NCI-H748 (cell line): ENCODE data around the gene SH3BP4.
"Not testable (repeated sequence)": the region's sequence is repeated elsewhere in the genome, so short reads cannot be mapped to it uniquely, and the experiment has no call there.

ENCODE experiments used
- DNase-seq: peaks from one replicate; lab custom pipeline; 2025; ENCODE audit not compliant: unreplicated experiment; lab: John Stamatoyannopoulos, UW

The SH3BP4 gene

GRCh38 chr2:235010117-235010714 is 58.4 kb downstream of the SH3BP4 start:
- no peak for DNase-seq

- no peak for DNase-seq
Measured at GRCh38 chr2:235011607-235011928, 59.8 kb downstream of the SH3BP4 start.

GRCh38 chr2:235011929-235012631 is 60.3 kb downstream of the SH3BP4 start:
- no peak for DNase-seq

- no peak for DNase-seq
Measured at GRCh38 chr2:235017441-235017840, 65.6 kb downstream of the SH3BP4 start.

GRCh38 chr2:235018838-235019237 is 67.0 kb downstream of the SH3BP4 start:
- no peak for DNase-seq

GRCh38 chr2:235020141-235020540 is 68.3 kb downstream of the SH3BP4 start:
- not testable (repeated sequence) for DNase-seq

- DNase-seq: no peak
Measured at GRCh38 chr2:235021752-235022151, 69.9 kb downstream of the SH3BP4 start.

- DNase-seq: no peak
Measured at GRCh38 chr2:235024191-235024860, 72.5 kb downstream of the SH3BP4 start.

GRCh38 chr2:235024931-235025773 is 73.3 kb downstream of the SH3BP4 start:
- DNase-seq: no peak

- no peak for DNase-seq
Measured at GRCh38 chr2:235025800-235026536, 74.2 kb downstream of the SH3BP4 start.

- DNase-seq: peak; percentile 95
Measured at GRCh38 chr2:235026649-235027557, 75.1 kb downstream of the SH3BP4 start.

GRCh38 chr2:235027558-235028214 is 75.9 kb downstream of the SH3BP4 start:
- DNase-seq: no peak

- no peak for DNase-seq
Measured at GRCh38 chr2:235028646-235029045, 76.8 kb downstream of the SH3BP4 start.

GRCh38 chr2:235029054-235029453 is 77.2 kb downstream of the SH3BP4 start:
- no peak for DNase-seq

GRCh38 chr2:235030126-235030525 is 78.3 kb downstream of the SH3BP4 start:
- no peak for DNase-seq

- no peak for DNase-seq
Measured at GRCh38 chr2:235030936-235031335, 79.1 kb downstream of the SH3BP4 start.

GRCh38 chr2:235031686-235032373 is 80.0 kb downstream of the SH3BP4 start:
- no peak for DNase-seq

GRCh38 chr2:235032466-235032865 is 80.6 kb downstream of the SH3BP4 start:
- no peak for DNase-seq

GRCh38 chr2:235032949-235033348 is 81.1 kb downstream of the SH3BP4 start:
- DNase-seq: no peak
